Common myeloid progenitor, CD34-positive (primary cell): Measurements from ENCODE around the gene CCBE1.

Source experiments
- CTCF ChIA-PET: fragments of 350-600 bp; sonication (Branson Sonifier 250); formaldehyde crosslinking; loops from one replicate; lab custom pipeline; 2021; ENCODE audit warnings: antibody characterized with exemption; lab: Charles Lee
- POLR2A ChIA-PET: fragments of 350-600 bp; sonication (Branson Sonifier 250); formaldehyde crosslinking; loops from one replicate; lab custom pipeline; 2021; ENCODE audit warnings: antibody characterized with exemption; lab: Charles Lee
- DNase-seq, 3 donors: peaks; one replicate each; pipeline versions ENCODE4 v3.0.0 to v3.0.0-alpha.2; 2013
- H3K27ac ChIP-seq, 2 experiments: 1 replicate in 1 of 2; 2 replicates in 1 of 2; pipeline ENCODE4 v1.7.0; 2013; ENCODE audit warnings: inconsistent platforms in 2 of 2, low read length in 2 of 2, mild to moderate bottlenecking in 2 of 2, low read depth in 1 of 2, moderate library complexity in 1 of 2; ENCODE audit not compliant: severe bottlenecking in 2 of 2, insufficient read depth in 1 of 2, poor library complexity in 1 of 2
- H3K27me3 ChIP-seq, 5 experiments: replicated peaks in 2 of 5; 1 replicate in 3 of 5; 2 replicates in 2 of 5; pipeline versions ENCODE4 v1.6.1 to v1.7.0; 2013; ENCODE audit warnings: low read length in 4 of 5, mild to moderate bottlenecking in 2 of 5, moderate library complexity in 2 of 5, inconsistent platforms in 1 of 5; ENCODE audit not compliant: insufficient read depth in 5 of 5, control insufficient read depth in 4 of 5
- H3K36me3 ChIP-seq, 4 experiments: 1 replicate in 2 of 4; 2 replicates in 2 of 4; pipeline versions ENCODE4 v1.6.1 to v1.7.0; 2013; ENCODE audit warnings: low read length in 3 of 4, control low read depth in 1 of 4, mild to moderate bottlenecking in 1 of 4; ENCODE audit not compliant: control insufficient read depth in 4 of 4, insufficient read depth in 4 of 4
- H3K4me1 ChIP-seq, 4 experiments: 1 replicate in 3 of 4; 2 replicates in 1 of 4; pipeline versions ENCODE4 v1.6.1 to v1.7.1; 2013; ENCODE audit warnings: low read length in 3 of 4, mild to moderate bottlenecking in 3 of 4, control low read depth in 1 of 4, inconsistent platforms in 1 of 4, moderate library complexity in 1 of 4; ENCODE audit not compliant: control insufficient read depth in 4 of 4, insufficient read depth in 4 of 4; ENCODE audit errors: control extremely low read depth in 1 of 4
- H3K4me3 ChIP-seq, 7 experiments: 1 replicate in 4 of 7; 2 replicates in 3 of 7; pipeline versions ENCODE4 v1.5.1 to v1.7.0; 2013; ENCODE audit warnings: mild to moderate bottlenecking in 7 of 7, low read length in 6 of 7, moderate library complexity in 6 of 7, inconsistent platforms in 2 of 7, low read depth in 2 of 7, control low read depth in 1 of 7; ENCODE audit not compliant: insufficient read depth in 4 of 7, control insufficient read depth in 1 of 7; ENCODE audit errors: extremely low read depth in 1 of 7
- H3K9me3 ChIP-seq, 5 experiments: 1 replicate in 4 of 5; 2 replicates in 1 of 5; pipeline versions ENCODE4 v1.6.1 to v1.7.1; 2013; ENCODE audit warnings: low read length in 4 of 5, mild to moderate bottlenecking in 2 of 5, inconsistent platforms in 1 of 5, low read depth in 1 of 5, moderate library complexity in 1 of 5; ENCODE audit not compliant: control insufficient read depth in 4 of 5, insufficient read depth in 2 of 5; ENCODE audit errors: control extremely low read depth in 1 of 5
- WGBS: methylation state at CpG from one replicate; pipeline ENCODE4 v1.1.5; 2013; ENCODE audit not compliant: insufficient coverage; 5-methylcytosine and 5-hydroxymethylcytosine counted together

CCBE1 gene

GRCh38 chr18:59706499-59706898 is 9.3 kb upstream of the CCBE1 start:
- CTCF ChIA-PET = interaction anchor here (0.7 kb wide), 1 partner anchor 75 kb away, joined by 3 read pairs; no protein-coding TSS in a partner anchor

GRCh38 chr18:59705145-59705544 is 7.9 kb upstream of the CCBE1 start:
- no peak overlapping the region for H3K4me3 ChIP-seq
- ChIA-PET POLR2A (no interaction called here), CTCF (no interaction called here)
- peaks cover 0 to 5% (median 3%) of the 10 kb centered on the region in 5 experiments for H3K27me3 ChIP-seq
- no peaks in the 10 kb centered on the region for H3K36me3 ChIP-seq
- no peak overlapping the region for H3K27ac ChIP-seq
- no peak for DNase-seq
- no CpG with 5 or more reads among the region's 1 CpG for WGBS
- H3K9me3 ChIP-seq = no peaks in the 10 kb centered on the region
- H3K4me1 ChIP-seq = no peaks in the 10 kb centered on the region

More at GRCh38 chr18:59706499-59706898, 9.3 kb upstream of the CCBE1 start:
- Histone ChIP-seq H3K36me3 (no peaks in the 10 kb centered on the region), H3K4me3 (no peak overlapping the region), H3K4me1 (no peaks in the 10 kb centered on the region), H3K27ac (no peak overlapping the region), H3K9me3 (no peaks in the 10 kb centered on the region), H3K27me3 (peaks cover 0 to 5% (median 0%) of the 10 kb centered on the region in 5 experiments)
- POLR2A ChIA-PET = interaction anchor here (0.6 kb wide), 1 partner anchor 16 kb away, joined by 3 read pairs; no protein-coding TSS in a partner anchor
- 77% methylated on average over 4 of the region's 5 CpGs for WGBS
- no peak for DNase-seq

- Histone ChIP-seq H3K36me3 (no peaks in the 10 kb centered on the region), H3K27ac (no peak overlapping the region), H3K27me3 (peaks cover 2 to 14% (median 7%) of the 10 kb centered on the region in 5 experiments), H3K4me1 (no peaks in the 10 kb centered on the region), H3K4me3 (no peak overlapping the region), H3K9me3 (no peaks in the 10 kb centered on the region)
- ChIA-PET POLR2A (no interaction called here), CTCF (interaction anchor here (1.4 to 1.6 kb wide), 2 partner anchors 10 to 14 kb away, joined by 4 to 7 read pairs; no protein-coding TSS in a partner anchor)
- no CpG with 5 or more reads among the region's 1 CpG for WGBS
- DNase-seq = no peak
Observed at GRCh38 chr18:59704146-59704545, 6.9 kb upstream of the CCBE1 start.

- WGBS = 100% methylated on average over 2 of the region's 3 CpGs
- Histone ChIP-seq H3K27ac (no peak overlapping the region), H3K4me1 (peaks cover 3 to 17% (median 12%) of the 10 kb centered on the region in 4 experiments), H3K36me3 (no peaks in the 10 kb centered on the region), H3K27me3 (peaks cover 8 to 43% (median 19%) of the 10 kb centered on the region in 5 experiments), H3K9me3 (no peaks in the 10 kb centered on the region), H3K4me3 (no peak overlapping the region)
- no peak for DNase-seq
- ChIA-PET POLR2A (no interaction called here), CTCF (interaction anchor here (1.4 kb wide), 1 partner anchor 123 kb away, joined by 8 read pairs; no protein-coding TSS in a partner anchor)
Observed at GRCh38 chr18:59701272-59701671, 4.0 kb upstream of the CCBE1 start.

- H3K4me1 ChIP-seq = peaks cover 3 to 20% (median 13%) of the 10 kb centered on the region in 4 experiments
- WGBS = 86% methylated on average over 2 of the region's 3 CpGs
- H3K9me3 ChIP-seq = no peaks in the 10 kb centered on the region
- no peak for DNase-seq
- ChIA-PET POLR2A (no interaction called here), CTCF (interaction anchor here (1.4 kb wide), 1 partner anchor 123 kb away, joined by 8 read pairs; no protein-coding TSS in a partner anchor)
- H3K36me3 ChIP-seq = no peaks in the 10 kb centered on the region
- peaks cover 14 to 50% (median 23%) of the 10 kb centered on the region in 5 experiments for H3K27me3 ChIP-seq
- no peak overlapping the region for H3K27ac ChIP-seq
- no peak overlapping the region for H3K4me3 ChIP-seq
Observed at GRCh38 chr18:59700535-59700967, 3.3 kb upstream of the CCBE1 start.

- no peak for DNase-seq
- no peak overlapping the region for H3K27ac ChIP-seq
- no peaks in the 10 kb centered on the region for H3K36me3 ChIP-seq
- 93% methylated on average over 3 of the region's 8 CpGs for WGBS
- H3K4me1 ChIP-seq = peaks cover 3 to 20% (median 13%) of the 10 kb centered on the region in 4 experiments
- no peaks in the 10 kb centered on the region for H3K9me3 ChIP-seq
- H3K4me3 ChIP-seq = no peak overlapping the region
- H3K27me3 ChIP-seq = peaks cover 20 to 56% (median 26%) of the 10 kb centered on the region in 5 experiments
- ChIA-PET POLR2A (no interaction called here), CTCF (no interaction called here)
Observed at GRCh38 chr18:59699750-59700534, 2.7 kb upstream of the CCBE1 start.

- H3K9me3 ChIP-seq = no peaks in the 10 kb centered on the region
- H3K27ac ChIP-seq = no peak overlapping the region
- peaks cover 25 to 65% (median 29%) of the 10 kb centered on the region in 5 experiments for H3K27me3 ChIP-seq
- H3K4me1 ChIP-seq = peaks cover 3 to 20% (median 13%) of the 10 kb centered on the region in 4 experiments
- no CpG with 5 or more reads among the region's 1 CpG for WGBS
- no peak overlapping the region for H3K4me3 ChIP-seq
- no peaks in the 10 kb centered on the region for H3K36me3 ChIP-seq
- ChIA-PET POLR2A (no interaction called here), CTCF (no interaction called here)
- DNase-seq = no peak
Observed at GRCh38 chr18:59699061-59699460, 1.8 kb upstream of the CCBE1 start.
